Endothelial cell of umbilical vein (primary cell): ENCODE measurements around the gene TPP1. TPM values are rescaled to one million over a fixed set of nuclear protein-coding genes. Genes with fewer than 3 reads are reported as not detected.

Experiments
- BruUV-seq: library from RNA; stranded (reverse); fragments of 400-500 nt; replicated peaks from 2 replicates; lab custom pipeline; 2021; lab: Mats Ljungman, UMichigan
- CTCF ChIA-PET: fragments of 300-600, 350-600 bp; sonication (Branson Sonifier 250); formaldehyde crosslinking; loops from one replicate; lab custom pipeline; 2021; ENCODE audit warnings: antibody characterized with exemption, inconsistent platforms; lab: Charles Lee
- POLR2A ChIA-PET: fragments of 300-600, 350-600 bp; sonication (Branson Sonifier 250); formaldehyde crosslinking; loops from one replicate; lab custom pipeline; 2021; ENCODE audit warnings: antibody characterized with exemption, inconsistent platforms; lab: Charles Lee
- DNase-seq: peaks from one replicate; pipeline ENCODE4 v3.0.0-alpha.2; 2011; ENCODE audit warnings: low read depth, low spot score
- FAIRE-seq: peaks from 2 replicates; lab custom pipeline; 2011; peaks lifted over from hg19 to GRCh38; lab: Jason Lieb, UNC
- H2AFZ ChIP-seq: 2 replicates; pipeline ENCODE4 v1.6.0; 2012; ENCODE audit warnings: low read depth, low read length, control low read depth, inconsistent platforms
- H3K27ac ChIP-seq: 2 replicates; pipeline ENCODE4 v1.5.1; 2011; ENCODE audit warnings: low read depth, mild to moderate bottlenecking, control low read depth, low read length, moderate library complexity; ENCODE audit not compliant: insufficient read depth
- H3K27me3 ChIP-seq, 2 experiments: 2 replicates each; pipeline versions ENCODE4 v1.6.0 to v1.6.1; 2011; ENCODE audit warnings: low read length in 2 of 2, mixed read lengths in 1 of 2; ENCODE audit not compliant: control insufficient read depth in 2 of 2, insufficient read depth in 2 of 2
- H3K36me3 ChIP-seq, 2 experiments: 2 replicates in 1 of 2; 3 replicates in 1 of 2; pipeline ENCODE4 v1.5.1; 2011; ENCODE audit warnings: low read length in 2 of 2, mild to moderate bottlenecking in 1 of 2, moderate library complexity in 1 of 2; ENCODE audit not compliant: control insufficient read depth in 2 of 2, insufficient read depth in 2 of 2; ENCODE audit errors: extremely low read depth in 1 of 2
- H3K4me1 ChIP-seq: 3 replicates; pipeline ENCODE4 v1.5.1; 2011; ENCODE audit warnings: mild to moderate bottlenecking, low read length; ENCODE audit not compliant: control insufficient read depth, insufficient read depth; ENCODE audit errors: extremely low read depth
- H3K4me2 ChIP-seq: 2 replicates; pipeline ENCODE4 v1.6.1; 2011; ENCODE audit warnings: low read length, control low read depth, mixed read lengths; ENCODE audit not compliant: insufficient read depth
- H3K4me3 ChIP-seq, 3 experiments: fragments of 200-600 bp in 1 of 3; sonication (generic), shearing (Covaris generic) in 1 of 3; replicated peaks in 1 of 3; 2 replicates each; pipeline ENCODE4 v1.5.1; 2011 to 2016; ENCODE audit warnings: control low read depth in 3 of 3, low read length in 3 of 3, mild to moderate bottlenecking in 2 of 3, inconsistent platforms in 1 of 3, low read depth in 1 of 3, moderate library complexity in 1 of 3; ENCODE audit not compliant: insufficient read depth in 1 of 3
- H3K79me2 ChIP-seq: 2 replicates; pipeline ENCODE4 v1.6.0; 2012; ENCODE audit warnings: low read length, inconsistent platforms; ENCODE audit not compliant: control insufficient read depth, insufficient read depth
- H3K9ac ChIP-seq: replicated peaks from 2 replicates; pipeline ENCODE3; 2011; ENCODE audit warnings: low read length, control low read depth; ENCODE audit not compliant: insufficient read depth; ENCODE audit errors: extremely low read depth
- H3K9me1 ChIP-seq: replicated peaks from 3 replicates; pipeline ENCODE4 v1.6.0; 2011; ENCODE audit warnings: mild to moderate bottlenecking, low read length; ENCODE audit not compliant: control insufficient read depth, insufficient read depth; ENCODE audit errors: extremely low read depth
- H3K9me3 ChIP-seq: replicated peaks from 2 replicates; pipeline ENCODE4 v1.5.1; 2012; ENCODE audit warnings: low read length, inconsistent platforms; ENCODE audit not compliant: control insufficient read depth, insufficient read depth
- H4K20me1 ChIP-seq: replicated peaks from 2 replicates; pipeline ENCODE3; 2011; ENCODE audit warnings: mild to moderate bottlenecking, low read length; ENCODE audit not compliant: control insufficient read depth, insufficient read depth; ENCODE audit errors: extremely low read depth
- CTCF ChIP-seq, 2 donors: IDR thresholded peaks; 1 replicate in 1 of 2; 2 replicates in 1 of 2; pipeline ENCODE4 v1.5.1; 2011; ENCODE audit warnings: low read length in 2 of 2, mild to moderate bottlenecking in 2 of 2, moderate library complexity in 2 of 2, control low read depth in 1 of 2, inconsistent platforms in 1 of 2, low read depth in 1 of 2; ENCODE audit not compliant: insufficient read depth in 1 of 2; ENCODE audit errors: extremely low read depth in 1 of 2
- EZH2 ChIP-seq: IDR thresholded peaks from 2 replicates; pipeline ENCODE4 v1.6.1; 2012; ENCODE audit warnings: borderline replicate concordance, low read depth, mild to moderate bottlenecking, moderate library complexity, low read length, inconsistent platforms; ENCODE audit not compliant: severe bottlenecking
- FOS ChIP-seq: IDR thresholded peaks from 2 replicates; pipeline ENCODE4 v1.6.1; 2011; ENCODE audit warnings: mild to moderate bottlenecking, low read length, moderate library complexity, borderline replicate concordance; ENCODE audit not compliant: insufficient read depth
- GATA2 ChIP-seq: IDR thresholded peaks from 2 replicates; pipeline ENCODE4 v1.7.0; 2011; ENCODE audit warnings: low read depth, mild to moderate bottlenecking, moderate library complexity, mixed read lengths, low read length; ENCODE audit not compliant: insufficient read length, insufficient read depth
- JUN ChIP-seq: IDR thresholded peaks from 2 replicates; pipeline ENCODE4 v1.6.1; 2011; ENCODE audit warnings: borderline replicate concordance, low read depth; ENCODE audit not compliant: insufficient read length, insufficient read depth
- MAX ChIP-seq: IDR thresholded peaks from 2 replicates; pipeline ENCODE4 v1.6.1; 2011; ENCODE audit not compliant: insufficient read depth, insufficient read length
- MYC ChIP-seq: IDR thresholded peaks from one replicate; pipeline ENCODE4 v1.6.1; 2011; ENCODE audit warnings: mild to moderate bottlenecking, low read depth, low read length
- POLR2A ChIP-seq: IDR thresholded peaks from 2 replicates; pipeline ENCODE4 v1.6.1; 2012; ENCODE audit warnings: low read depth, mild to moderate bottlenecking, control low read depth, low read length
- POLR2AphosphoS5 ChIP-seq: IDR thresholded peaks from 2 replicates; pipeline ENCODE4 v1.6.1; 2012; ENCODE audit warnings: low read depth, mild to moderate bottlenecking, control low read depth, low read length, moderate library complexity; ENCODE audit not compliant: insufficient read depth
- dilution Hi-C: fragments of 300-500 bp; cut with MboI; formaldehyde crosslinking; loops from one replicate; pipeline ENCODE4 v1.15.0; 2019; ENCODE audit warnings: low sequenced_read_pairs; ENCODE audit not compliant: extremely low pct_ligation_motif_present
- intact Hi-C: fragments of 100-400 bp; cut with micrococcal nuclease; formaldehyde crosslinking; loops from one replicate; pipeline ENCODE4 v1.10.0; 2022
- polyA plus RNA-seq, 4 experiments: library from polyadenylated mRNA; depleted of rRNA in 3 of 4; stranded (reverse) in 3 of 4; unstranded in 1 of 4; fragments of >200 nt; gene quantifications; 2 replicates each; pipeline versions ENCODE4 v1.2.1 to v1.2.3, GENCODE V29; 2011 to 2012; ENCODE audit warnings: missing spikeins in 1 of 4
- total RNA-seq: library from RNA; stranded (reverse); gene quantifications from 2 replicates; pipeline ENCODE4 v1.2.3, GENCODE V29; 2021

Gene TPP1
- total and polyA plus RNA-seq, 2 donors (not counting 3 experiments of a cell fraction or from before 2014, with no cell fraction given): 124 to 224 TPM

- Histone ChIP-seq H3K4me3 (peak within 1 kb of the TSS; percentile 28 to 72 (median 71)), H3K9me1 (no peaks in the 10 kb centered on the region), H4K20me1 (no peaks in the 10 kb centered on the region), H3K79me2 (peaks cover 33% of the 10 kb centered on the region), H3K9ac (peak within 1 kb of the TSS; percentile 85), H3K4me2 (peak within 1 kb of the TSS; percentile 84), H3K27me3 (no peaks in the 10 kb centered on the region), H3K4me1 (peaks cover 57% of the 10 kb centered on the region), H3K36me3 (peaks cover 36 to 45% of the 10 kb centered on the region in 2 experiments), H3K27ac (peak within 1 kb of the TSS; percentile 89), H3K9me3 (no peaks in the 10 kb centered on the region), H2AFZ (peak within 1 kb of the TSS; percentile 12)
- peak; percentile 90 for FAIRE-seq
- TSS peak; percentile 81 for BruUV-seq
- intact Hi-C loops (loop anchor here (1.0 kb wide), 5 partner anchors 9 to 131 kb away; partner anchors contain the start of genes ARFIP2, ILK, MRPL17 and RRP8), dilution Hi-C loops (no loop called here)
- CTCF ChIA-PET: interaction anchor here (0.9 to 4.5 kb wide), 17 partner anchors 8 to 233 kb away, joined by 3 to 43 read pairs (median 4); partner anchors contain the start of gene MRPL17
- POLR2A ChIA-PET: interaction anchor here (1.1 to 2.0 kb wide), 3 partner anchors 42 to 71 kb away, joined by 3 to 14 read pairs (median 4); partner anchors contain the start of gene MRPL17
- peak; percentile 97 for DNase-seq
- peak; percentile 41 to 49 for TF ChIP-seq CTCF (IDR thresholded peaks at IDR 0.05; ENCODE audit: extremely low read depth in 1 of 2, insufficient read depth in 1 of 2, low read depth in 1 of 2, low read length in 2 of 2)
- TF ChIP-seq GATA2: no peak
- peak; percentile 96 for TF ChIP-seq POLR2AphosphoS5
- TF ChIP-seq EZH2: no peak
- TF ChIP-seq MYC: no peak
- TF ChIP-seq FOS: peak; percentile 38
- TF ChIP-seq MAX: peak; percentile 76
- peak; percentile 10 for TF ChIP-seq JUN
- TF ChIP-seq POLR2A: peak; percentile 92
Observed at GRCh38 chr11:6612213-6613041, 6.8 kb downstream of the TPP1 start, which contains the start of gene TAF10. TSS of gene TAF10 (minus strand) at chr11:6612216. CDS start at chr11:6612189, 27 bp downstream.
